HepG2 (cell line): Measurements from ENCODE around the gene PSENEN. TPM values are rescaled to one million over a fixed set of nuclear protein-coding genes. Genes with fewer than 3 reads are reported as not detected.
A peak's percentile ranks its signal among the peaks of the same experiment; 100 is the strongest.

Experiments used
- ATAC-seq: fragments of 200-7000 bp; cut with Tn5 transposase; 3 replicates; pipeline ENCODE4 v1.9.1; 2020; ENCODE audit warnings: mild to moderate bottlenecking, moderate library complexity
- BruUV-seq: library from RNA; stranded (reverse); fragments of 400-500 nt; replicated peaks from 2 replicates; lab custom pipeline; 2021; lab: Mats Ljungman, UMichigan
- CTCF ChIA-PET: fragments of 300-600 bp; formaldehyde crosslinking; extraction: SDS; loops from one replicate; lab custom pipeline; 2021; ENCODE audit warnings: low total read pairs, inconsistent platforms, low intra/inter-chr PET ratio; lab: Yijun Ruan, JAX
- POLR2A ChIA-PET: fragments of 350-600 bp; sonication (Branson Sonifier 250); formaldehyde crosslinking; loops from one replicate; lab custom pipeline; 2020; ENCODE audit warnings: antibody characterized with exemption, inconsistent platforms; lab: Yijun Ruan, JAX
- DNase-seq: peaks from one replicate; pipeline ENCODE4 v3.0.0-alpha.2; 2015; ENCODE audit warnings: low spot score
- FAIRE-seq: peaks from 3 replicates; lab custom pipeline; 2011; peaks lifted over from hg19 to GRCh38; lab: Jason Lieb, UNC
- H2AFZ ChIP-seq: one replicate; pipeline ENCODE4 v1.6.1; 2011; ENCODE audit warnings: low read length, inconsistent platforms
- H3K27ac ChIP-seq: fragments of 300-600 bp; 3 replicates; pipeline ENCODE4 v1.8.0; 2011; ENCODE audit warnings: mixed run types, mild to moderate bottlenecking, mixed read lengths, low read length, inconsistent platforms; ENCODE audit not compliant: insufficient read depth; ENCODE audit errors: extremely low read length
- H3K27me3 ChIP-seq, 2 experiments: fragments of 200-600 bp in 1 of 2; 2 replicates in 1 of 2; 3 replicates in 1 of 2; pipeline versions ENCODE4 v1.6.0 to v1.8.0; 2011; ENCODE audit warnings: low read length in 2 of 2, mild to moderate bottlenecking in 2 of 2, moderate library complexity in 2 of 2, inconsistent platforms in 1 of 2; ENCODE audit not compliant: insufficient read depth in 2 of 2, control insufficient read depth in 1 of 2
- H3K36me3 ChIP-seq, 2 experiments: fragments of 200-600 bp in 1 of 2; replicated peaks in 1 of 2; 2 replicates in 1 of 2; 3 replicates in 1 of 2; pipeline versions ENCODE4 v1.5.1 to v1.8.0; 2011; ENCODE audit warnings: low read length in 2 of 2, inconsistent platforms in 1 of 2; ENCODE audit not compliant: insufficient read depth in 2 of 2, control insufficient read depth in 1 of 2
- H3K4me1 ChIP-seq: 2 replicates; pipeline ENCODE4 v1.5.1; 2012; ENCODE audit warnings: low read length, inconsistent platforms; ENCODE audit not compliant: insufficient read depth
- H3K4me2 ChIP-seq: 2 replicates; pipeline ENCODE4 v1.6.0; 2011; ENCODE audit warnings: low read depth, low read length, inconsistent platforms
- H3K4me3 ChIP-seq, 3 experiments: fragments of 200-600 bp in 1 of 3; sonication (generic), shearing (Covaris generic) in 1 of 3; replicated peaks in 1 of 3; 2 replicates each; pipeline ENCODE4 v1.5.1; 2011 to 2016; ENCODE audit warnings: low read length in 3 of 3, inconsistent platforms in 2 of 3, low read depth in 2 of 3, mild to moderate bottlenecking in 2 of 3, control low read depth in 1 of 3, mixed read lengths in 1 of 3; ENCODE audit not compliant: insufficient read depth in 1 of 3
- H3K79me2 ChIP-seq: one replicate; pipeline ENCODE4 v1.6.1; 2011; ENCODE audit warnings: low read length, inconsistent platforms; ENCODE audit not compliant: insufficient read depth
- H3K9ac ChIP-seq: 2 replicates; pipeline ENCODE4 v1.6.0; 2011; ENCODE audit warnings: mild to moderate bottlenecking, low read depth, low read length, inconsistent platforms; ENCODE audit not compliant: insufficient read depth
- H3K9me3 ChIP-seq: 2 replicates; pipeline ENCODE4 v1.5.1; 2012; ENCODE audit warnings: mild to moderate bottlenecking, low read length
- H4K20me1 ChIP-seq: 2 replicates; pipeline ENCODE4 v1.6.0; 2011; ENCODE audit warnings: inconsistent platforms, mild to moderate bottlenecking, low read length, moderate library complexity; ENCODE audit not compliant: insufficient read depth
- ZNF12 ChIP-seq: sonication (generic); formaldehyde crosslinking; IDR thresholded peaks from 2 replicates; pipeline ENCODE4 v1.5.0; 2020; ENCODE audit warnings: missing genetic modification reagents
- ZNF224 ChIP-seq: sonication (generic); formaldehyde crosslinking; IDR thresholded peaks from 2 replicates; pipeline ENCODE4 v1.5.0; 2020; ENCODE audit warnings: mild to moderate bottlenecking, missing genetic modification reagents
- ZNF230 ChIP-seq: sonication (generic); formaldehyde crosslinking; IDR thresholded peaks from 2 replicates; pipeline ENCODE4 v1.4.0; 2020; ENCODE audit warnings: mild to moderate bottlenecking, missing genetic modification reagents
- WGBS: methylation state at CpG from one replicate; pipeline ENCODE4 v1.1.6; 2017; ENCODE audit warnings: low lambda C conversion rate; 5-methylcytosine and 5-hydroxymethylcytosine counted together
- in situ Hi-C: cut with HindIII; loops from 2 replicates; pipeline ENCODE4 v1.10.0; 2017; ENCODE audit warnings: low pct_unique_long_range_greater_than_20kb; ENCODE audit not compliant: extremely low pct_ligation_motif_present
- intact Hi-C: fragments of 100-400 bp; cut with micrococcal nuclease; formaldehyde crosslinking; loops from one replicate; pipeline ENCODE4 v1.10.0; 2022; ENCODE audit not compliant: unreplicated experiment
- polyA plus RNA-seq, 8 experiments: library from polyadenylated mRNA; depleted of rRNA in 3 of 8; stranded (reverse) in 7 of 8; unstranded in 1 of 8; fragments of >200 nt; fragmentation: Illumina TruSeq in 4 of 8; extraction: Trizol in 4 of 8; gene quantifications; 2 replicates each; pipeline versions ENCODE4 v1.2.1 to v1.2.3, GENCODE V29; 2011 to 2016; ENCODE audit warnings: low read depth in 4 of 8, missing spikeins in 1 of 8, mixed read lengths in 1 of 8; ENCODE audit not compliant: insufficient read depth in 1 of 8
- total RNA-seq, 5 experiments: library from RNA; depleted of rRNA; stranded (reverse); fragments of >200 nt; fragmentation: Illumina TruSeq; extraction: Trizol; gene quantifications; 2 replicates each; pipeline ENCODE4 v1.2.3, GENCODE V29; 2016; ENCODE audit warnings: low read depth in 1 of 5
- TF ChIP-seq, protein P1 (sequence below): sonication (generic); formaldehyde crosslinking; IDR thresholded peaks from 2 replicates; pipeline ENCODE4 v1.5.1; 2020; ENCODE audit warnings: mild to moderate bottlenecking, missing genetic modification reagents, moderate library complexity

Gene PSENEN
- total and polyA plus RNA-seq, 2 of the 13 experiments (the other 11 are each of a cell fraction or from before 2014, with no cell fraction given) = 16.9 to 34.2 TPM

DNA sequence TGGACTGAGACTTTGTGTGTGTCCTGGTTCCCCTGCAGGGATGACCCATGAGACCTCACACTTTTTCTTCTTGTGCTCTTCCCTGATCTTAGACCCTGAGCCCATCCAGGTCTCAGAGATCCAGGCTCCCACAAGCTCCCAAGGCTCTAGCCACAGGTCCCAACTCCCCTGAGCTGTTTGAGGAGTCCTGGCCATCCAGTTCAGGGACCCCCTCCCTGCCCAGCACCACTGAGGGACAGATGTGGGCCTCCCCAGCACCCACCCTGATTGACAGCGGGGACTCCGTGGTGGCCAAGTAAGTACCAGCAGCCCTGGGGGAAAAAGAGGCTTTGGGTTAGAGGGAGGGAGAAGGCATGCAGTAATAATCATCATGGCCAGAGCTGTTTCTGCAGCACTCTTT is 14.2 kb downstream of the PSENEN start (continued):
- TF ChIP-seq, protein P1, sequence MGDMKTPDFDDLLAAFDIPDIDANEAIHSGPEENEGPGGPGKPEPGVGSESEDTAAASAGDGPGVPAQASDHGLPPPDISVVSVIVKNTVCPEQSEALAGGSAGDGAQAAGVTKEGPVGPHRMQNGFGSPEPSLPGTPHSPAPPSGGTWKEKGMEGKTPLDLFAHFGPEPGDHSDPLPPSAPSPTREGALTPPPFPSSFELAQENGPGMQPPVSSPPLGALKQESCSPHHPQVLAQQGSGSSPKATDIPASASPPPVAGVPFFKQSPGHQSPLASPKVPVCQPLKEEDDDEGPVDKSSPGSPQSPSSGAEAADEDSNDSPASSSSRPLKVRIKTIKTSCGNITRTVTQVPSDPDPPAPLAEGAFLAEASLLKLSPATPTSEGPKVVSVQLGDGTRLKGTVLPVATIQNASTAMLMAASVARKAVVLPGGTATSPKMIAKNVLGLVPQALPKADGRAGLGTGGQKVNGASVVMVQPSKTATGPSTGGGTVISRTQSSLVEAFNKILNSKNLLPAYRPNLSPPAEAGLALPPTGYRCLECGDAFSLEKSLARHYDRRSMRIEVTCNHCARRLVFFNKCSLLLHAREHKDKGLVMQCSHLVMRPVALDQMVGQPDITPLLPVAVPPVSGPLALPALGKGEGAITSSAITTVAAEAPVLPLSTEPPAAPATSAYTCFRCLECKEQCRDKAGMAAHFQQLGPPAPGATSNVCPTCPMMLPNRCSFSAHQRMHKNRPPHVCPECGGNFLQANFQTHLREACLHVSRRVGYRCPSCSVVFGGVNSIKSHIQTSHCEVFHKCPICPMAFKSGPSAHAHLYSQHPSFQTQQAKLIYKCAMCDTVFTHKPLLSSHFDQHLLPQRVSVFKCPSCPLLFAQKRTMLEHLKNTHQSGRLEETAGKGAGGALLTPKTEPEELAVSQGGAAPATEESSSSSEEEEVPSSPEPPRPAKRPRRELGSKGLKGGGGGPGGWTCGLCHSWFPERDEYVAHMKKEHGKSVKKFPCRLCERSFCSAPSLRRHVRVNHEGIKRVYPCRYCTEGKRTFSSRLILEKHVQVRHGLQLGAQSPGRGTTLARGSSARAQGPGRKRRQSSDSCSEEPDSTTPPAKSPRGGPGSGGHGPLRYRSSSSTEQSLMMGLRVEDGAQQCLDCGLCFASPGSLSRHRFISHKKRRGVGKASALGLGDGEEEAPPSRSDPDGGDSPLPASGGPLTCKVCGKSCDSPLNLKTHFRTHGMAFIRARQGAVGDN (CRISPR knock-in tag) = no peak
- no peak for TF ChIP-seq ZNF230 (CRISPR knock-in tag)
- TF ChIP-seq, all 625 proteins: peak for 0

- no peaks in the 10 kb centered on the region for H3K27me3 ChIP-seq
- H3K36me3 ChIP-seq = peaks cover 4 to 24% of the 10 kb centered on the region in 2 experiments; a peak in 4 of 5 replicates
- H2AFZ ChIP-seq = no peak overlapping the region
- POLR2A ChIA-PET = interaction anchor here (1.0 kb wide), 1 partner anchor 13 kb away, joined by 3 read pairs; the partner anchor contains the start of gene LIN37
- no peaks in the 10 kb centered on the region for H4K20me1 ChIP-seq
- no peak overlapping the region for H3K4me3 ChIP-seq
- CTCF ChIA-PET = no interaction called here
- intact Hi-C loops = no loop called here
- DNase-seq (no peak), ATAC-seq (no peak), FAIRE-seq (no peak)
- no peak overlapping the region for H3K9ac ChIP-seq
- H3K27ac ChIP-seq = no peak overlapping the region
- BruUV-seq = no TSS peak
- TF ChIP-seq ZNF12 (CRISPR knock-in tag) (peak; percentile 97), ZNF224 (CRISPR knock-in tag) (no peak)
- in situ Hi-C loops = no loop called here
- H3K4me2 ChIP-seq = no peak overlapping the region
- no peaks in the 10 kb centered on the region for H3K9me3 ChIP-seq
- 100% methylated on average over 4 of the region's 4 CpGs for WGBS
- H3K79me2 ChIP-seq = peaks cover 6% of the 10 kb centered on the region
- peaks cover 20% of the 10 kb centered on the region for H3K4me1 ChIP-seq
Observed at GRCh38 chr19:35760711-35761349, 15.4 kb downstream of the PSENEN start.
